HepG2 (cell line): ENCODE data around the gene RMDN2. TPM values are rescaled to one million over a fixed set of nuclear protein-coding genes. Genes with fewer than 3 reads are reported as not detected.

ENCODE experiments used
- AHR ChIP-seq: IDR thresholded peaks from 2 replicates; pipeline ENCODE4 v1.6.1; 2018; ENCODE audit warnings: missing genetic modification reagents, missing compliant biosample characterization
- CHD2 ChIP-seq: IDR thresholded peaks from 2 replicates; pipeline ENCODE4 v1.6.1; 2011; ENCODE audit warnings: low read depth, low read length, improper control_type of control experiment
- ELK4 ChIP-seq: sonication (generic); formaldehyde crosslinking; IDR thresholded peaks from 2 replicates; pipeline ENCODE4 v1.9.0; 2021; ENCODE audit warnings: missing genetic modification reagents, borderline replicate concordance
- HOXD1 ChIP-seq: sonication (generic); formaldehyde crosslinking; IDR thresholded peaks from 2 replicates; pipeline ENCODE4 v1.5.0; 2020; ENCODE audit warnings: missing genetic modification reagents
- MEIS2 ChIP-seq: sonication (generic); formaldehyde crosslinking; IDR thresholded peaks from 2 replicates; pipeline ENCODE4 v1.9.0; 2021; ENCODE audit warnings: mild to moderate bottlenecking, missing genetic modification reagents
- NFE2L2 ChIP-seq: fragments of 150-350 bp; IDR thresholded peaks from 2 replicates; pipeline ENCODE4 v1.6.1; 2014; ENCODE audit warnings: low read length
- NFIB ChIP-seq: sonication (generic); formaldehyde crosslinking; IDR thresholded peaks from 2 replicates; pipeline ENCODE4 v1.9.0; 2021; ENCODE audit warnings: missing genetic modification reagents, mild to moderate bottlenecking, borderline replicate concordance
- POGZ ChIP-seq: sonication (generic); formaldehyde crosslinking; IDR thresholded peaks from 2 replicates; pipeline ENCODE4 v1.4.0; 2020; ENCODE audit warnings: mild to moderate bottlenecking, missing genetic modification reagents
- RAD51 ChIP-seq: fragments of 450-650 bp; IDR thresholded peaks from 2 replicates; pipeline ENCODE4 v1.6.1; 2016; ENCODE audit warnings: borderline replicate concordance
- SRSF1 ChIP-seq: fragments of 200-400 bp; formaldehyde crosslinking; optimal IDR thresholded peaks from 2 replicates; pipeline ENCODE3; 2017; ENCODE audit warnings: mild to moderate bottlenecking, low read depth, low read length, moderate library complexity
- STAG1 ChIP-seq: sonication (generic); formaldehyde crosslinking; IDR thresholded peaks from 2 replicates; pipeline ENCODE4 v1.4.0; 2020; ENCODE audit warnings: missing genetic modification reagents
- TEAD3 ChIP-seq: optimal IDR thresholded peaks from 2 replicates; pipeline ENCODE3; 2016; ENCODE audit warnings: borderline replicate concordance
- ZGPAT ChIP-seq: IDR thresholded peaks from 2 replicates; pipeline ENCODE4 v1.6.1; 2016; ENCODE audit warnings: mild to moderate bottlenecking
- ZNF10 ChIP-seq: sonication (generic); formaldehyde crosslinking; IDR thresholded peaks from 2 replicates; pipeline ENCODE4 v1.4.0; 2020; ENCODE audit warnings: mild to moderate bottlenecking, low read depth, missing genetic modification reagents, borderline replicate concordance
- ZNF225 ChIP-seq: sonication (generic); formaldehyde crosslinking; IDR thresholded peaks from 2 replicates; pipeline ENCODE4 v1.4.0; 2020; ENCODE audit warnings: mild to moderate bottlenecking, missing genetic modification reagents
- ZNF264 ChIP-seq: sonication (generic); formaldehyde crosslinking; IDR thresholded peaks from 2 replicates; pipeline ENCODE4 v1.4.0; 2020; ENCODE audit warnings: missing genetic modification reagents
- ZNF451 ChIP-seq: sonication (generic); formaldehyde crosslinking; IDR thresholded peaks from 2 replicates; pipeline ENCODE4 v1.5.0; 2020; ENCODE audit warnings: mild to moderate bottlenecking, missing genetic modification reagents
- ZNF672 ChIP-seq: sonication (generic); formaldehyde crosslinking; IDR thresholded peaks from 2 replicates; pipeline ENCODE4 v1.8.1; 2022; ENCODE audit warnings: missing genetic modification reagents
- ZNF775 ChIP-seq: sonication (generic); formaldehyde crosslinking; IDR thresholded peaks from 2 replicates; pipeline ENCODE4 v1.4.0; 2020; ENCODE audit warnings: missing genetic modification reagents, mild to moderate bottlenecking, moderate library complexity, borderline replicate concordance
- polyA plus RNA-seq, 8 experiments: library from polyadenylated mRNA; depleted of rRNA in 3 of 8; stranded (reverse) in 7 of 8; unstranded in 1 of 8; fragments of >200 nt; fragmentation: Illumina TruSeq in 4 of 8; extraction: Trizol in 4 of 8; gene quantifications; 2 replicates each; pipeline versions ENCODE4 v1.2.1 to v1.2.3, GENCODE V29; 2011 to 2016; ENCODE audit warnings: low read depth in 4 of 8, missing spikeins in 1 of 8, mixed read lengths in 1 of 8; ENCODE audit not compliant: insufficient read depth in 1 of 8
- total RNA-seq, 5 experiments: library from RNA; depleted of rRNA; stranded (reverse); fragments of >200 nt; fragmentation: Illumina TruSeq; extraction: Trizol; gene quantifications; 2 replicates each; pipeline ENCODE4 v1.2.3, GENCODE V29; 2016; ENCODE audit warnings: low read depth in 1 of 5
- TF ChIP-seq, protein P1 (sequence below): sonication (generic); formaldehyde crosslinking; IDR thresholded peaks from 2 replicates; pipeline ENCODE4 v1.5.0; 2020; ENCODE audit warnings: mild to moderate bottlenecking, missing genetic modification reagents, borderline replicate concordance
- TF ChIP-seq, protein P2 (sequence below): sonication (generic); formaldehyde crosslinking; IDR thresholded peaks from 2 replicates; pipeline ENCODE4 v1.9.0; 2022; ENCODE audit warnings: low read depth, missing genetic modification reagents

The RMDN2 gene
- total and polyA plus RNA-seq, 2 of the 13 experiments (the other 11 are each of a cell fraction or from before 2014, with no cell fraction given), result 2.3 to 8.9 TPM

DNA sequence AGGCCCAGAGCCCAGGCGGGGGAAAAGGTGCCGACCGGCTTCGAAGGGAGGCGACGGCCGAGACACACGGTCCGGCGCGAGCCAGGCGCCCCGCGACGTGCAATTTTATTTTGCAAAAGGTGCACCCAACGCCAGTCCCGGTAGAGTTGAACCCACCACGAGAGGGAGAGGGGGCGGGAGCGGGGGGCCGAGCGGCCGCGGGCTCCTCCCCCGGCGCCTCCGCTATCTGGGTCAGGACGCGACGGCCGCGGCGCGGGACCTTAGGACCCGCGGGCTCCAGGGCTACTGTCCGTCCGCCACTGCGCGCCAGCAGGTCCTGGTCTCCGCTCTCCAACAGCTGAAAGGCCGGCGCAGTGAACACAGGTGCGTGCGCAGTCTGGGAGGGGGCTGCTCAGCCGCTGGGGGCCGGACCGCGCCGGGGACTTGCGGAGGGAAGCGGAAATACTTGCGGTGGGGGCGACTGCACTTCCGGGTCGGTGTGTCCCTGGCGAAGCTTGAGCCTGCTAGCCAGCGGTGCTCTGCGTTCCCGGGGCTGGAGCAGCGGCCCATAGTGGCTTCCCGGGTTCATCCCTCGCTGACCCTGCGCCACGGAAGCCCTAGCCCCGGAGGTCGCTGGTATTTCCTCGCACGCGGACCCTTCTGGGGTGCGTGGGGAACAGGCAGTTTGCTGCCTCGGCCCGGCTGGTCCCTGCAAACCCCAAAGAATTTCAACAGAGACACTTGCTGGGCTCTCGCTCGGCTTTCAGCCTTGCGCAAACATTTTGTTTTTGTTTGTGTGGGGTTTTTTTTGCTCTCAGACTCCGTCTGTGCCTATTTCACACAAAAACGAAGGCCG is at the start of gene RMDN2 (continued):
- TF ChIP-seq AHR, result peak; percentile 82; the same call in 1 of the 2 replicates
- no peak for TF ChIP-seq RAD51
- peak; percentile 95 for TF ChIP-seq TEAD3 (CRISPR knock-in tag)
- peak; percentile 96 for TF ChIP-seq ZNF264 (CRISPR knock-in tag)
- TF ChIP-seq CHD2, result no peak; the same call in 1 of the 2 replicates
- peak; percentile 80; the same call in 1 of the 2 replicates for TF ChIP-seq ELK4 (CRISPR knock-in tag)
- peak; percentile 92 for TF ChIP-seq MEIS2 (CRISPR knock-in tag)
- TF ChIP-seq ZNF451 (CRISPR knock-in tag), result peak; percentile 96
- peak; percentile 97 for TF ChIP-seq SRSF1
- TF ChIP-seq ZNF775 (CRISPR knock-in tag), result peak; percentile 89
- no peak for TF ChIP-seq ZNF672 (CRISPR knock-in tag)
- TF ChIP-seq POGZ (CRISPR knock-in tag), result peak; percentile 99
- TF ChIP-seq ZNF10 (CRISPR knock-in tag), result no peak; the same call in 1 of the 2 replicates
- TF ChIP-seq NFIB (CRISPR knock-in tag), result peak; percentile 95; the same call in 1 of the 2 replicates
- peak; percentile 40 for TF ChIP-seq STAG1 (CRISPR knock-in tag)
- TF ChIP-seq HOXD1, result peak; percentile 95
- TF ChIP-seq ZGPAT, result peak; percentile 99
- peak; percentile 99 for TF ChIP-seq ZNF225 (CRISPR knock-in tag)
- TF ChIP-seq, protein P1, sequence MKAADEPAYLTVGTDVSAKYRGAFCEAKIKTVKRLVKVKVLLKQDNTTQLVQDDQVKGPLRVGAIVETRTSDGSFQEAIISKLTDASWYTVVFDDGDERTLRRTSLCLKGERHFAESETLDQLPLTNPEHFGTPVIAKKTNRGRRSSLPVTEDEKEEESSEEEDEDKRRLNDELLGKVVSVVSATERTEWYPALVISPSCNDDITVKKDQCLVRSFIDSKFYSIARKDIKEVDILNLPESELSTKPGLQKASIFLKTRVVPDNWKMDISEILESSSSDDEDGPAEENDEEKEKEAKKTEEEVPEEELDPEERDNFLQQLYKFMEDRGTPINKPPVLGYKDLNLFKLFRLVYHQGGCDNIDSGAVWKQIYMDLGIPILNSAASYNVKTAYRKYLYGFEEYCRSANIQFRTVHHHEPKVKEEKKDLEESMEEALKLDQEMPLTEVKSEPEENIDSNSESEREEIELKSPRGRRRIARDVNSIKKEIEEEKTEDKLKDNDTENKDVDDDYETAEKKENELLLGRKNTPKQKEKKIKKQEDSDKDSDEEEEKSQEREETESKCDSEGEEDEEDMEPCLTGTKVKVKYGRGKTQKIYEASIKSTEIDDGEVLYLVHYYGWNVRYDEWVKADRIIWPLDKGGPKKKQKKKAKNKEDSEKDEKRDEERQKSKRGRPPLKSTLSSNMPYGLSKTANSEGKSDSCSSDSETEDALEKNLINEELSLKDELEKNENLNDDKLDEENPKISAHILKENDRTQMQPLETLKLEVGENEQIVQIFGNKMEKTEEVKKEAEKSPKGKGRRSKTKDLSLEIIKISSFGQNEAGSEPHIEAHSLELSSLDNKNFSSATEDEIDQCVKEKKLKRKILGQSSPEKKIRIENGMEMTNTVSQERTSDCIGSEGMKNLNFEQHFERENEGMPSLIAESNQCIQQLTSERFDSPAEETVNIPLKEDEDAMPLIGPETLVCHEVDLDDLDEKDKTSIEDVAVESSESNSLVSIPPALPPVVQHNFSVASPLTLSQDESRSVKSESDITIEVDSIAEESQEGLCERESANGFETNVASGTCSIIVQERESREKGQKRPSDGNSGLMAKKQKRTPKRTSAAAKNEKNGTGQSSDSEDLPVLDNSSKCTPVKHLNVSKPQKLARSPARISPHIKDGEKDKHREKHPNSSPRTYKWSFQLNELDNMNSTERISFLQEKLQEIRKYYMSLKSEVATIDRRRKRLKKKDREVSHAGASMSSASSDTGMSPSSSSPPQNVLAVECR, result peak; percentile 94
- TF ChIP-seq, protein P2, sequence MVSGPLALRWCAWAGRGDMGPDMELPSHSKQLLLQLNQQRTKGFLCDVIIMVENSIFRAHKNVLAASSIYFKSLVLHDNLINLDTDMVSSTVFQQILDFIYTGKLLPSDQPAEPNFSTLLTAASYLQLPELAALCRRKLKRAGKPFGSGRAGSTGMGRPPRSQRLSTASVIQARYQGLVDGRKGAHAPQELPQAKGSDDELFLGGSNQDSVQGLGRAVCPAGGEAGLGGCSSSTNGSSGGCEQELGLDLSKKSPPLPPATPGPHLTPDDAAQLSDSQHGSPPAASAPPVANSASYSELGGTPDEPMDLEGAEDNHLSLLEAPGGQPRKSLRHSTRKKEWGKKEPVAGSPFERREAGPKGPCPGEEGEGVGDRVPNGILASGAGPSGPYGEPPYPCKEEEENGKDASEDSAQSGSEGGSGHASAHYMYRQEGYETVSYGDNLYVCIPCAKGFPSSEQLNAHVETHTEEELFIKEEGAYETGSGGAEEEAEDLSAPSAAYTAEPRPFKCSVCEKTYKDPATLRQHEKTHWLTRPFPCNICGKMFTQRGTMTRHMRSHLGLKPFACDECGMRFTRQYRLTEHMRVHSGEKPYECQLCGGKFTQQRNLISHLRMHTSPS (CRISPR knock-in tag), result peak; percentile 45
- no peak for TF ChIP-seq NFE2L2
